IMR-90 (cell line): ENCODE data around the gene SLC7A7. TPM values are rescaled to one million over a fixed set of nuclear protein-coding genes. Genes with fewer than 3 reads are reported as not detected.

Experiments used
- ATAC-seq: fragments of 200-7000 bp; cut with Tn5 transposase; 2 replicates; pipeline ENCODE4 v1.9.1; 2020; ENCODE audit warnings: low read depth, mild to moderate bottlenecking, moderate library complexity
- Bru-seq: library from RNA; stranded (reverse); fragments of 400-500 nt; gene quantifications from one replicate; lab custom pipeline; 2021; lab: Mats Ljungman, UMichigan
- BruChase-seq, 2 experiments: library from RNA; stranded (reverse); fragments of 400-500 nt; gene quantifications; one replicate each; lab custom pipeline; 2021; lab: Mats Ljungman, UMichigan
- BruUV-seq: library from RNA; stranded (reverse); fragments of 400-500 nt; replicated peaks from 2 replicates; lab custom pipeline; 2021; lab: Mats Ljungman, UMichigan
- CTCF ChIA-PET: fragments of 300-600 bp; formaldehyde crosslinking; extraction: SDS; loops from one replicate; lab custom pipeline; 2021; ENCODE audit warnings: antibody characterized with exemption; lab: Yijun Ruan, JAX
- POLR2A ChIA-PET: fragments of 300-600 bp; sonication (Branson Sonifier 250); formaldehyde crosslinking; loops from one replicate; lab custom pipeline; 2022; ENCODE audit warnings: antibody characterized with exemption; ENCODE audit not compliant: unreplicated experiment; lab: Charles Lee
- DNase-seq: peaks from one replicate; pipeline ENCODE4 v3.0.0; 2013
- H2AFZ ChIP-seq: replicated peaks from 2 replicates; pipeline ENCODE3; 2013; ENCODE audit warnings: low read length, mild to moderate bottlenecking; ENCODE audit not compliant: poor library complexity
- H2AK5ac ChIP-seq: 2 replicates; pipeline ENCODE4 v1.6.1; 2013; ENCODE audit warnings: low read depth, low read length, inconsistent platforms
- H2AK9ac ChIP-seq: replicated peaks from 2 replicates; pipeline ENCODE3; 2013; ENCODE audit warnings: mild to moderate bottlenecking, low read depth, low read length, moderate library complexity; ENCODE audit not compliant: poor library complexity
- H2BK120ac ChIP-seq: 2 replicates; pipeline ENCODE4 v1.6.1; 2013; ENCODE audit warnings: low read depth, low read length, inconsistent platforms
- H2BK15ac ChIP-seq: 3 replicates; pipeline ENCODE4 v1.6.1; 2013; ENCODE audit warnings: low read depth, low read length, inconsistent platforms
- H2BK20ac ChIP-seq: 2 replicates; pipeline ENCODE4 v1.6.1; 2013; ENCODE audit warnings: low read depth, mild to moderate bottlenecking, inconsistent platforms, low read length, moderate library complexity
- H2BK5ac ChIP-seq: 2 replicates; pipeline ENCODE4 v1.6.1; 2013; ENCODE audit warnings: mild to moderate bottlenecking, low read depth, low read length, inconsistent platforms; ENCODE audit not compliant: poor library complexity, severe bottlenecking
- H3K14ac ChIP-seq: replicated peaks from 2 replicates; pipeline ENCODE4 v1.6.1; 2013; ENCODE audit warnings: low read depth, low read length, inconsistent platforms
- H3K18ac ChIP-seq: 2 replicates; pipeline ENCODE4 v1.6.1; 2013; ENCODE audit warnings: low read depth, low read length, control low read depth
- H3K23ac ChIP-seq: 2 replicates; pipeline ENCODE4 v1.6.1; 2013; ENCODE audit warnings: low read depth, low read length, inconsistent platforms
- H3K27ac ChIP-seq: 2 replicates; pipeline ENCODE4 v1.5.1; 2013; ENCODE audit warnings: mild to moderate bottlenecking, control low read depth, low read length; ENCODE audit not compliant: insufficient read depth
- H3K27me3 ChIP-seq: 2 replicates; pipeline ENCODE4 v1.6.1; 2013; ENCODE audit warnings: low read length; ENCODE audit not compliant: control insufficient read depth, insufficient read depth
- H3K36me3 ChIP-seq: 2 replicates; pipeline ENCODE4 v1.6.1; 2013; ENCODE audit warnings: low read length, mixed read lengths; ENCODE audit not compliant: control insufficient read depth, insufficient read depth
- H3K4ac ChIP-seq: 2 replicates; pipeline ENCODE4 v1.6.1; 2013; ENCODE audit warnings: low read depth, low read length, inconsistent platforms
- H3K4me1 ChIP-seq: 2 replicates; pipeline ENCODE4 v1.6.1; 2013; ENCODE audit warnings: low read length, mixed read lengths; ENCODE audit not compliant: control insufficient read depth, insufficient read depth
- H3K4me2 ChIP-seq: 2 replicates; pipeline ENCODE4 v1.6.1; 2013; ENCODE audit warnings: low read depth, mild to moderate bottlenecking, control low read depth, low read length, moderate library complexity
- H3K4me3 ChIP-seq: 2 replicates; pipeline ENCODE4 v1.5.1; 2013; ENCODE audit warnings: low read depth, mild to moderate bottlenecking, control low read depth, low read length, moderate library complexity; ENCODE audit not compliant: insufficient read depth
- H3K56ac ChIP-seq: 2 replicates; pipeline ENCODE4 v1.6.1; 2013; ENCODE audit warnings: low read length, inconsistent platforms; ENCODE audit not compliant: insufficient read depth; ENCODE audit errors: extremely low read depth
- H3K79me1 ChIP-seq, 2 experiments: 2 replicates each; pipeline ENCODE4 v1.6.1; 2013; ENCODE audit warnings: low read length in 2 of 2, inconsistent platforms in 1 of 2, low read depth in 1 of 2
- H3K9ac ChIP-seq: 2 replicates; pipeline ENCODE4 v1.6.1; 2013; ENCODE audit warnings: low read depth, low read length, control low read depth
- H3K9me1 ChIP-seq: 2 replicates; pipeline ENCODE4 v1.6.1; 2013; ENCODE audit warnings: low read length, inconsistent platforms; ENCODE audit not compliant: insufficient read depth
- H3K9me3 ChIP-seq: 2 replicates; pipeline ENCODE4 v1.6.1; 2013; ENCODE audit warnings: low read length; ENCODE audit not compliant: control insufficient read depth, insufficient read depth
- H4K20me1 ChIP-seq: 2 replicates; pipeline ENCODE4 v1.6.1; 2013; ENCODE audit warnings: low read length, inconsistent platforms; ENCODE audit not compliant: insufficient read depth
- H4K5ac ChIP-seq: 2 replicates; pipeline ENCODE4 v1.6.1; 2013; ENCODE audit warnings: mild to moderate bottlenecking, low read depth, low read length, control low read depth
- H4K8ac ChIP-seq, 2 experiments: 2 replicates each; pipeline ENCODE4 v1.6.1; 2013; ENCODE audit warnings: low read depth in 2 of 2, low read length in 2 of 2, control low read depth in 1 of 2, inconsistent platforms in 1 of 2
- H4K91ac ChIP-seq: 2 replicates; pipeline ENCODE4 v1.6.1; 2013; ENCODE audit warnings: low read depth, low read length, inconsistent platforms; ENCODE audit not compliant: insufficient read depth
- CEBPB ChIP-seq: IDR thresholded peaks from 2 replicates; pipeline ENCODE4 v1.6.1; 2012; ENCODE audit warnings: low read depth, low read length, improper control_type of control experiment
- MXI1 ChIP-seq: IDR thresholded peaks from 2 replicates; pipeline ENCODE4 v1.6.1; 2012; ENCODE audit warnings: low read depth, mild to moderate bottlenecking, low read length, moderate library complexity, borderline replicate concordance
- WGBS, 2 experiments: methylation state at CpG; one replicate each; pipeline versions ENCODE4 v1.1.5 to v1.1.7; 2013; ENCODE audit warnings: missing lambda C conversion rate in 2 of 2; ENCODE audit not compliant: insufficient read length in 1 of 2; ENCODE audit errors: extremely low coverage in 2 of 2; 5-methylcytosine and 5-hydroxymethylcytosine counted together
- dilution Hi-C: fragments of 300-500 bp; cut with HindIII; formaldehyde crosslinking; loops from one replicate; pipeline ENCODE4 v1.14.3; 2018; ENCODE audit warnings: low sequenced_read_pairs; ENCODE audit not compliant: unreplicated experiment
- in situ Hi-C: fragments of 300-500 bp; cut with MboI; formaldehyde crosslinking; loops from 3 replicates; pipeline ENCODE4 v1.14.3; 2019; ENCODE audit warnings: low sequenced_read_pairs, inconsistent platforms, mixed read lengths
- intact Hi-C: fragments of 100-400 bp; cut with micrococcal nuclease; formaldehyde crosslinking; loops from 2 replicates; pipeline ENCODE4 v1.10.0; 2022
- long read RNA-seq: library from polyadenylated mRNA; unstranded; transcript quantifications from one replicate; pipeline ENCODE4 v2.0.0, GENCODE V29; 2021; ENCODE audit not compliant: unreplicated experiment
- polyA plus RNA-seq, 3 experiments: library from polyadenylated mRNA; depleted of rRNA; stranded (reverse); fragments of >200 nt; gene quantifications; 2 replicates each; pipeline ENCODE4 v1.2.3, GENCODE V29; 2012; ENCODE audit warnings: low replicate concordance in 1 of 3
- total RNA-seq: library from RNA; depleted of rRNA; stranded (reverse); fragments of >200 nt; gene quantifications from 2 replicates; pipeline ENCODE4 v1.2.3, GENCODE V29; 2012; rRNA removed

The SLC7A7 gene
- 1.4 and 2.0 TPM in 2 replicates for total RNA-seq
- polyA plus RNA-seq (2012; rRNA removed) = 1.4 and 1.8 TPM in 2 replicates
- 1.5 and 2.2 TPM in 2 replicates for polyA plus RNA-seq (2012; cell fraction: cytosol; rRNA removed)
- polyA plus RNA-seq (2012; cell fraction: nucleus; rRNA removed; ENCODE audit: low replicate concordance) = 3.9 and 11.9 TPM in 2 replicates
- percentile 35 among the genes with signal in this experiment for Bru-seq, nascent RNA
- BruChase-seq, experiment 1, labeled RNA remaining after a 6-hour chase = percentile 53 among the genes with signal in this experiment
- BruChase-seq, experiment 2, labeled RNA remaining after a 2-hour chase = percentile 38 among the genes with signal in this experiment
- long read RNA-seq, partial matches to known transcripts = 3 of 7 reads
- long read RNA-seq, other reads (novel, unspliced or antisense) = 1 of 7 reads

GRCh38 chr14:22814941-22815713 lies at the start of gene SLC7A7:
Gene SLC7A7 (minus strand): TSS chr14:22815435. CDS start chr14:22813398, 2,037 bp downstream.
- Histone ChIP-seq H2AK5ac (0 out of 2 replicates have a peak within 1 kb of the TSS, but pooled peaks have one; percentile 15), H4K8ac (peak within 1 kb of the TSS; percentile 59 to 61; a peak in 3 of 4 replicates), H3K79me1 (peaks cover 0 to 7% of the 10 kb centered on the region in 2 experiments; a peak in 1 of 4 replicates), H3K4me3 (no peak within 1 kb of the TSS), H3K4ac (peak within 1 kb of the TSS; percentile 38), H3K23ac (peak within 1 kb of the TSS; percentile 4; the same call in 1 of the 2 replicates), H3K18ac (peak within 1 kb of the TSS; percentile 39; the same call in 1 of the 2 replicates), H2AFZ (peak within 1 kb of the TSS; percentile 36), H2BK15ac (peak within 1 kb of the TSS; percentile 23; the same call in 1 of the 3 replicates), H4K91ac (no peak within 1 kb of the TSS; the same call in 1 of the 2 replicates), H4K5ac (peak within 1 kb of the TSS; percentile 72), H3K14ac (no peak within 1 kb of the TSS; the same call in 1 of the 2 replicates), H3K9me3 (no peaks in the 10 kb centered on the region), H2BK120ac (peak within 1 kb of the TSS; percentile 61; the same call in 1 of the 2 replicates), H3K4me2 (peak within 1 kb of the TSS; percentile 32; the same call in 1 of the 2 replicates), H3K9ac (no peak within 1 kb of the TSS), H2AK9ac (peak within 1 kb of the TSS; percentile 35), H3K27me3 (no peaks in the 10 kb centered on the region), H4K20me1 (no peaks in the 10 kb centered on the region), H2BK20ac (no peak within 1 kb of the TSS), H3K4me1 (peaks cover 27% of the 10 kb centered on the region), H3K9me1 (peaks cover 21% of the 10 kb centered on the region), H3K27ac (peak within 1 kb of the TSS; percentile 5; the same call in 1 of the 2 replicates), H2BK5ac (no peak within 1 kb of the TSS), H3K36me3 (no peaks in the 10 kb centered on the region), H3K56ac (no peak within 1 kb of the TSS)
- ChIA-PET CTCF (no interaction called here), POLR2A (no interaction called here)
- TF ChIP-seq MXI1 = no peak
- TF ChIP-seq CEBPB = 0 out of 2 replicates have a peak, but pooled peaks have one; percentile 17
- in situ Hi-C loops = no loop called here
- no TSS peak for BruUV-seq
- WGBS, 2 experiments = 69% methylated on average over 5 of the region's 10 CpGs; no CpG with 5 or more reads in 1 of the 2 experiments
- DNase-seq = no peak
- dilution Hi-C loops = no loop called here
- peak; percentile 9; the same call in 1 of the 2 replicates for ATAC-seq
- intact Hi-C loops = loop anchor here (5.0 kb wide), 1 partner anchor 33 kb away; no protein-coding TSS in a partner anchor
